Gastroesophageal sphincter (tissue), 3 donors: ENCODE data around the gene SERBP1.

Source experiments
- CTCF ChIP-seq, 4 experiments: fragments of 200-600 bp in 2 of 4; fragments of 450-650 bp in 2 of 4; sonication (generic) in 1 of 4; IDR thresholded peaks; one replicate each; pipeline ENCODE4 v1.5.1; 2017 to 2019; ENCODE audit warnings: antibody characterized with exemption in 4 of 4, mild to moderate bottlenecking in 2 of 4, moderate library complexity in 2 of 4
- POLR2A ChIP-seq, 2 donors: fragments of 450-650 bp; IDR thresholded peaks; one replicate each; pipeline ENCODE4 v1.6.1; 2017; ENCODE audit warnings: antibody characterized with exemption in 2 of 2, mild to moderate bottlenecking in 2 of 2, moderate library complexity in 1 of 2

- no peak for TF ChIP-seq CTCF (IDR thresholded peaks at IDR 0.05)
- TF ChIP-seq POLR2A (IDR thresholded peaks at IDR 0.05) = no peak
Measured at GRCh38 chr1:67371043-67371442, 59.2 kb downstream of the SERBP1 start.
